A673 (cell line): ENCODE measurements around the gene WT1. TPM values are rescaled to one million over a fixed set of nuclear protein-coding genes. Genes with fewer than 3 reads are reported as not detected.

Experiments used
- BruUV-seq: library from RNA; stranded (reverse); fragments of 400-500 nt; replicated peaks from 2 replicates; lab custom pipeline; 2021; lab: Mats Ljungman, UMichigan
- CTCF ChIA-PET: fragments of 300-600 bp; sonication (Branson Sonifier 250); formaldehyde crosslinking; loops from one replicate; lab custom pipeline; 2022; ENCODE audit warnings: antibody characterized with exemption; lab: Charles Lee
- POLR2A ChIA-PET: fragments of 300-600 bp; sonication (Branson Sonifier 250); formaldehyde crosslinking; loops from one replicate; lab custom pipeline; 2022; ENCODE audit warnings: antibody characterized with exemption; ENCODE audit not compliant: low non-redundant PET; lab: Charles Lee
- DNase-seq: peaks from one replicate; pipeline ENCODE4 v3.0.0-alpha.2; 2015; ENCODE audit warnings: low spot score
- H3K27ac ChIP-seq: fragments of 200-600 bp; sonication (generic); 2 replicates; pipeline ENCODE4 v1.5.1; 2016; ENCODE audit warnings: mixed run types, low read depth, mild to moderate bottlenecking, mixed read lengths, antibody characterized with exemption, low read length; ENCODE audit not compliant: poor library complexity, severe bottlenecking
- H3K27me3 ChIP-seq: fragments of 200-600 bp; sonication (generic); replicated peaks from 2 replicates; pipeline ENCODE4 v1.6.1; 2017; ENCODE audit warnings: mixed run types, low read depth, mild to moderate bottlenecking, mixed read lengths, antibody characterized with exemption, low read length; ENCODE audit not compliant: insufficient read depth, poor library complexity
- H3K36me3 ChIP-seq: fragments of 200-600 bp; sonication (generic); 2 replicates; pipeline ENCODE4 v1.6.1; 2016; ENCODE audit warnings: mixed run types, mild to moderate bottlenecking, mixed read lengths, antibody characterized with exemption, low read length; ENCODE audit not compliant: insufficient read depth, poor library complexity, severe bottlenecking
- H3K4me1 ChIP-seq: fragments of 200-600 bp; sonication (generic); 2 replicates; pipeline ENCODE4 v1.6.1; 2017; ENCODE audit warnings: mixed run types, mild to moderate bottlenecking, mixed read lengths, antibody characterized with exemption, low read length; ENCODE audit not compliant: insufficient read depth, poor library complexity, severe bottlenecking
- H3K4me3 ChIP-seq: fragments of 200-600 bp; sonication (generic); 2 replicates; pipeline ENCODE4 v1.5.1; 2016; ENCODE audit warnings: low read depth, mixed run types, mild to moderate bottlenecking, mixed read lengths, low read length; ENCODE audit not compliant: poor library complexity, severe bottlenecking
- H3K9me3 ChIP-seq: fragments of 200-600 bp; sonication (generic); 2 replicates; pipeline ENCODE4 v1.6.1; 2016; ENCODE audit warnings: mixed run types, low read depth, mild to moderate bottlenecking, mixed read lengths, antibody characterized with exemption, low read length; ENCODE audit not compliant: poor library complexity, severe bottlenecking
- CTCF ChIP-seq: fragments of 300-800, 200-600 bp; sonication (generic); conservative IDR thresholded peaks from 2 replicates; pipeline ENCODE4 v1.5.1; 2017; ENCODE audit warnings: low read depth, mild to moderate bottlenecking, antibody characterized with exemption, low read length, moderate library complexity, mixed read lengths
- EZH2 ChIP-seq: fragments of 200-600 bp; sonication (generic); IDR thresholded peaks from 2 replicates; pipeline ENCODE4 v1.6.1; 2017; ENCODE audit warnings: borderline replicate concordance, low read depth, mild to moderate bottlenecking, mixed read lengths, antibody characterized with exemption, low read length; ENCODE audit not compliant: poor library complexity, severe bottlenecking
- intact Hi-C: fragments of 100-400 bp; cut with micrococcal nuclease; formaldehyde crosslinking; loops from one replicate; pipeline ENCODE4 v1.10.0; 2022; ENCODE audit not compliant: unreplicated experiment
- total RNA-seq: library from RNA; stranded (reverse); gene quantifications from 2 replicates; pipeline ENCODE4 v1.2.3, GENCODE V29; 2021

WT1 gene
- total RNA-seq, 1 experiment from 2014 or later = 10.4 TPM

- Histone ChIP-seq H3K27ac (no peak overlapping the region), H3K4me3 (peak overlapping the region; percentile 20), H3K9me3 (no peaks in the 10 kb centered on the region), H3K4me1 (peaks cover 56% of the 10 kb centered on the region), H3K27me3 (peaks cover 99% of the 10 kb centered on the region), H3K36me3 (no peaks in the 10 kb centered on the region)
- ChIA-PET CTCF (interaction anchor here (1.0 to 1.5 kb wide), 2 partner anchors 9 to 39 kb away, joined by 3 to 6 read pairs; no protein-coding TSS in a partner anchor), POLR2A (interaction anchor here (0.6 to 0.9 kb wide), 2 partner anchors 55 to 199 kb away, joined by 3 to 6 read pairs; no protein-coding TSS in a partner anchor)
- TF ChIP-seq EZH2 (peak; percentile 99), CTCF (no peak)
- intact Hi-C loops = loop anchor here (5.0 kb wide), 1 partner anchor 52 kb away; no protein-coding TSS in a partner anchor
- no TSS peak for BruUV-seq
- peak; percentile 62 for DNase-seq
Observed at GRCh38 chr11:32438866-32439489, 3.6 kb upstream of the WT1 start.

GRCh38 chr11:32438346-32438865 lies 3.1 kb upstream of the WT1 start:
- Histone ChIP-seq H3K27me3 (peaks cover 99% of the 10 kb centered on the region), H3K27ac (no peak overlapping the region), H3K36me3 (no peaks in the 10 kb centered on the region), H3K9me3 (no peaks in the 10 kb centered on the region), H3K4me3 (no peak overlapping the region), H3K4me1 (peaks cover 51% of the 10 kb centered on the region)
- CTCF ChIA-PET = interaction anchor here (1.0 to 1.5 kb wide), 2 partner anchors 10 to 39 kb away, joined by 3 to 6 read pairs; no protein-coding TSS in a partner anchor
- DNase-seq = no peak
- intact Hi-C loops = loop anchor here (5.0 kb wide), 1 partner anchor 51 kb away; no protein-coding TSS in a partner anchor
- TF ChIP-seq EZH2 = no peak
- no peak for TF ChIP-seq CTCF
- no TSS peak for BruUV-seq
- POLR2A ChIA-PET = interaction anchor here (0.9 kb wide), 1 partner anchor 55 kb away, joined by 3 read pairs; no protein-coding TSS in a partner anchor

GRCh38 chr11:32437495-32438345 lies 2.4 kb upstream of the WT1 start:
- H3K27ac ChIP-seq = no peak overlapping the region
- POLR2A ChIA-PET = no interaction called here
- H3K27me3 ChIP-seq = peaks cover 99% of the 10 kb centered on the region
- peak; percentile 85 for DNase-seq
- peak overlapping the region; percentile 10 for H3K4me3 ChIP-seq
- no TSS peak for BruUV-seq
- peaks cover 48% of the 10 kb centered on the region for H3K4me1 ChIP-seq
- H3K9me3 ChIP-seq = no peaks in the 10 kb centered on the region
- CTCF ChIA-PET = interaction anchor here (1.5 kb wide), 1 partner anchor 11 kb away, joined by 6 read pairs; no protein-coding TSS in a partner anchor
- intact Hi-C loops = loop anchor here (5.0 kb wide), 1 partner anchor 50 kb away; no protein-coding TSS in a partner anchor
- no peaks in the 10 kb centered on the region for H3K36me3 ChIP-seq
- TF ChIP-seq CTCF = no peak
- TF ChIP-seq EZH2 = peak; percentile 98
